K562 (cell line): ENCODE measurements around the gene BORCS5. TPM values are rescaled to one million over a fixed set of nuclear protein-coding genes. Genes with fewer than 3 reads are reported as not detected.
A peak's percentile ranks its signal among the peaks of the same experiment; 100 is the strongest.

ENCODE experiments used
- BHLHE40 ChIP-seq: IDR thresholded peaks from 2 replicates; pipeline ENCODE4 v1.6.1; 2011; ENCODE audit warnings: low read length, improper control_type of control experiment
- CCNT2 ChIP-seq: IDR thresholded peaks from 2 replicates; pipeline ENCODE4 v1.6.1; 2011; ENCODE audit warnings: borderline replicate concordance, low read depth, mild to moderate bottlenecking, moderate library complexity, mixed read lengths, low read length; ENCODE audit not compliant: insufficient read length; ENCODE audit errors: extremely low read depth
- CTBP1 ChIP-seq: fragments of 450-650 bp; IDR thresholded peaks from 2 replicates; pipeline ENCODE4 v1.6.1; 2016; ENCODE audit warnings: borderline replicate concordance
- EGR1 ChIP-seq: fragments of 450-650 bp; conservative IDR thresholded peaks from 2 replicates; pipeline ENCODE4 v1.6.1; 2017; ENCODE audit warnings: mild to moderate bottlenecking
- SNIP1 ChIP-seq: fragments of 450-650 bp; IDR thresholded peaks from 2 replicates; pipeline ENCODE4 v1.7.1; 2017; ENCODE audit warnings: low read depth, mild to moderate bottlenecking
- ZKSCAN3 ChIP-seq: fragments of 250-450 bp; sonication (Bioruptor Pico); IDR thresholded peaks from 2 replicates; pipeline ENCODE4 v1.4.0; 2020
- ZZZ3 ChIP-seq: fragments of 450-650 bp; IDR thresholded peaks from 2 replicates; pipeline ENCODE4 v1.6.1; 2016; ENCODE audit warnings: antibody characterized with exemption, mild to moderate bottlenecking, moderate library complexity
- polyA plus RNA-seq, 8 experiments: library from polyadenylated mRNA; depleted of rRNA in 4 of 8; stranded (reverse) in 5 of 8; unstranded in 3 of 8; fragments of >200 nt; fragmentation: Nextera tagmentation in 2 of 8; fragmentation: Illumina TruSeq in 1 of 8; extraction: Ambion mirVana in 2 of 8; extraction: Trizol in 1 of 8; gene quantifications; 2 replicates each; pipeline versions ENCODE4 v1.2.1 to v1.2.3, GENCODE V29; 2011 to 2014; ENCODE audit warnings: inconsistent platforms in 1 of 8, missing spikeins in 1 of 8
- total RNA-seq, 7 experiments: library from RNA; depleted of rRNA in 6 of 7; stranded (reverse); fragments of >200 nt in 6 of 7; fragmentation: Illumina TruSeq in 2 of 7; extraction: Trizol in 2 of 7; gene quantifications; 2 replicates each; pipeline versions ENCODE4 v1.2.1 to v1.2.3, GENCODE V29; 2011 to 2021; ENCODE audit warnings: low replicate concordance in 1 of 7
- TF ChIP-seq, protein P1 (sequence below), 2 experiments: fragments of 450-650 bp in 1 of 2; sonication (generic) in 1 of 2; formaldehyde crosslinking in 1 of 2; IDR thresholded peaks; 2 replicates each; pipeline versions ENCODE4 v1.7.1 to v1.9.0; 2016 to 2022; ENCODE audit warnings: inconsistent platforms in 1 of 2, mild to moderate bottlenecking in 1 of 2, missing genetic modification reagents in 1 of 2
- TF ChIP-seq, protein P2 (sequence below): fragments of 250-450 bp; sonication (Bioruptor Pico); IDR thresholded peaks from 2 replicates; pipeline ENCODE4 v1.8.0; 2022; ENCODE audit warnings: moderate library complexity, mild to moderate bottlenecking, inconsistent platforms
- TF ChIP-seq, protein P3 (sequence below): IDR thresholded peaks from 2 replicates; pipeline ENCODE4 v1.6.1; 2011; ENCODE audit warnings: borderline replicate concordance, low read depth, mild to moderate bottlenecking, moderate library complexity, low read length; ENCODE audit not compliant: insufficient read depth, poor library complexity, severe bottlenecking
- TF ChIP-seq, protein P4 (sequence below): fragments of 150-350 bp; conservative IDR thresholded peaks from 2 replicates; pipeline ENCODE4 v1.6.1; 2014; ENCODE audit warnings: low read length
- TF ChIP-seq, protein P5 (sequence below): fragments of 250-450 bp; sonication (Bioruptor Pico); IDR thresholded peaks from 2 replicates; pipeline ENCODE4 v1.8.0; 2022; ENCODE audit warnings: inconsistent platforms, mild to moderate bottlenecking, moderate library complexity, borderline replicate concordance

BORCS5 gene
- total and polyA plus RNA-seq, 9 of the 15 experiments (the other 6 are each of a cell fraction or from before 2014, with no cell fraction given): 0.31 to 12.4 (median 6.6) TPM

DNA sequence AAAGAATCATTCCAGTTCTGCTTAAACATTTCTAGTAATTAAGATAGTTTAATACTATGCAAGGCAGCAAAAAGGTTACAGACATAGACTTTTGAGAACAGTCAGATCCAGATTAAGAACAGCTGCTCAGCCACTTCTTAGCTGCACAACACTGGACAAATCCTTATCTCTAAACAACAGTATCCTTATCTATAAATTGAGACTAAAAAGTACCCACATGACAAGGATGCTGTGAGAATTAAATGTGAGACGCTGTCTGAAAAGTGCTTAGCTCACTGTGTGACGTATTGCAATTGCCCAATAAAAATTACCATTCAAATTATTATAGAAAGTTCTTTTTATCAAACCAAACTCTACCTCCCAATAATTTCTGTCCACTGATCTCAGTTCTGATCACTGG, 35.5 kb downstream of the BORCS5 start (continued):
- TF ChIP-seq, protein P1, sequence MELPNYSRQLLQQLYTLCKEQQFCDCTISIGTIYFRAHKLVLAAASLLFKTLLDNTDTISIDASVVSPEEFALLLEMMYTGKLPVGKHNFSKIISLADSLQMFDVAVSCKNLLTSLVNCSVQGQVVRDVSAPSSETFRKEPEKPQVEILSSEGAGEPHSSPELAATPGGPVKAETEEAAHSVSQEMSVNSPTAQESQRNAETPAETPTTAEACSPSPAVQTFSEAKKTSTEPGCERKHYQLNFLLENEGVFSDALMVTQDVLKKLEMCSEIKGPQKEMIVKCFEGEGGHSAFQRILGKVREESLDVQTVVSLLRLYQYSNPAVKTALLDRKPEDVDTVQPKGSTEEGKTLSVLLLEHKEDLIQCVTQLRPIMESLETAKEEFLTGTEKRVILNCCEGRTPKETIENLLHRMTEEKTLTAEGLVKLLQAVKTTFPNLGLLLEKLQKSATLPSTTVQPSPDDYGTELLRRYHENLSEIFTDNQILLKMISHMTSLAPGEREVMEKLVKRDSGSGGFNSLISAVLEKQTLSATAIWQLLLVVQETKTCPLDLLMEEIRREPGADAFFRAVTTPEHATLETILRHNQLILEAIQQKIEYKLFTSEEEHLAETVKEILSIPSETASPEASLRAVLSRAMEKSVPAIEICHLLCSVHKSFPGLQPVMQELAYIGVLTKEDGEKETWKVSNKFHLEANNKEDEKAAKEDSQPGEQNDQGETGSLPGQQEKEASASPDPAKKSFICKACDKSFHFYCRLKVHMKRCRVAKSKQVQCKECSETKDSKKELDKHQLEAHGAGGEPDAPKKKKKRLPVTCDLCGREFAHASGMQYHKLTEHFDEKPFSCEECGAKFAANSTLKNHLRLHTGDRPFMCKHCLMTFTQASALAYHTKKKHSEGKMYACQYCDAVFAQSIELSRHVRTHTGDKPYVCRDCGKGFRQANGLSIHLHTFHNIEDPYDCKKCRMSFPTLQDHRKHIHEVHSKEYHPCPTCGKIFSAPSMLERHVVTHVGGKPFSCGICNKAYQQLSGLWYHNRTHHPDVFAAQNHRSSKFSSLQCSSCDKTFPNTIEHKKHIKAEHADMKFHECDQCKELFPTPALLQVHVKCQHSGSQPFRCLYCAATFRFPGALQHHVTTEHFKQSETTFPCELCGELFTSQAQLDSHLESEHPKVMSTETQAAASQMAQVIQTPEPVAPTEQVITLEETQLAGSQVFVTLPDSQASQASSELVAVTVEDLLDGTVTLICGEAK (IDR thresholded peaks at IDR 0.05): no peak
- TF ChIP-seq, protein P1 (CRISPR knock-in tag; IDR thresholded peaks at IDR 0.05): no peak
- TF ChIP-seq SNIP1 (no peak), CTBP1 (peak; percentile 75; the same call in 1 of the 2 replicates), BHLHE40 (0 out of 2 replicates have a peak, but pooled peaks have one; percentile 13), ZZZ3 (no peak), EGR1 (no peak), CCNT2 (peak; percentile 29), ZKSCAN3 (CRISPR knock-in tag) (no peak)
- TF ChIP-seq, protein P2, sequence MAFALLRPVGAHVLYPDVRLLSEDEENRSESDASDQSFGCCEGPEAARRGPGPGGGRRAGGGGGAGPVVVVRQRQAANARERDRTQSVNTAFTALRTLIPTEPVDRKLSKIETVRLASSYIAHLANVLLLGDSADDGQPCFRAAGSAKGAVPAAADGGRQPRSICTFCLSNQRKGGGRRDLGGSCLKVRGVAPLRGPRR (CRISPR knock-in tag): no peak
- TF ChIP-seq, protein P3, sequence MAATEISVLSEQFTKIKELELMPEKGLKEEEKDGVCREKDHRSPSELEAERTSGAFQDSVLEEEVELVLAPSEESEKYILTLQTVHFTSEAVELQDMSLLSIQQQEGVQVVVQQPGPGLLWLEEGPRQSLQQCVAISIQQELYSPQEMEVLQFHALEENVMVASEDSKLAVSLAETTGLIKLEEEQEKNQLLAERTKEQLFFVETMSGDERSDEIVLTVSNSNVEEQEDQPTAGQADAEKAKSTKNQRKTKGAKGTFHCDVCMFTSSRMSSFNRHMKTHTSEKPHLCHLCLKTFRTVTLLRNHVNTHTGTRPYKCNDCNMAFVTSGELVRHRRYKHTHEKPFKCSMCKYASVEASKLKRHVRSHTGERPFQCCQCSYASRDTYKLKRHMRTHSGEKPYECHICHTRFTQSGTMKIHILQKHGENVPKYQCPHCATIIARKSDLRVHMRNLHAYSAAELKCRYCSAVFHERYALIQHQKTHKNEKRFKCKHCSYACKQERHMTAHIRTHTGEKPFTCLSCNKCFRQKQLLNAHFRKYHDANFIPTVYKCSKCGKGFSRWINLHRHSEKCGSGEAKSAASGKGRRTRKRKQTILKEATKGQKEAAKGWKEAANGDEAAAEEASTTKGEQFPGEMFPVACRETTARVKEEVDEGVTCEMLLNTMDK: no peak
- TF ChIP-seq, protein P4, sequence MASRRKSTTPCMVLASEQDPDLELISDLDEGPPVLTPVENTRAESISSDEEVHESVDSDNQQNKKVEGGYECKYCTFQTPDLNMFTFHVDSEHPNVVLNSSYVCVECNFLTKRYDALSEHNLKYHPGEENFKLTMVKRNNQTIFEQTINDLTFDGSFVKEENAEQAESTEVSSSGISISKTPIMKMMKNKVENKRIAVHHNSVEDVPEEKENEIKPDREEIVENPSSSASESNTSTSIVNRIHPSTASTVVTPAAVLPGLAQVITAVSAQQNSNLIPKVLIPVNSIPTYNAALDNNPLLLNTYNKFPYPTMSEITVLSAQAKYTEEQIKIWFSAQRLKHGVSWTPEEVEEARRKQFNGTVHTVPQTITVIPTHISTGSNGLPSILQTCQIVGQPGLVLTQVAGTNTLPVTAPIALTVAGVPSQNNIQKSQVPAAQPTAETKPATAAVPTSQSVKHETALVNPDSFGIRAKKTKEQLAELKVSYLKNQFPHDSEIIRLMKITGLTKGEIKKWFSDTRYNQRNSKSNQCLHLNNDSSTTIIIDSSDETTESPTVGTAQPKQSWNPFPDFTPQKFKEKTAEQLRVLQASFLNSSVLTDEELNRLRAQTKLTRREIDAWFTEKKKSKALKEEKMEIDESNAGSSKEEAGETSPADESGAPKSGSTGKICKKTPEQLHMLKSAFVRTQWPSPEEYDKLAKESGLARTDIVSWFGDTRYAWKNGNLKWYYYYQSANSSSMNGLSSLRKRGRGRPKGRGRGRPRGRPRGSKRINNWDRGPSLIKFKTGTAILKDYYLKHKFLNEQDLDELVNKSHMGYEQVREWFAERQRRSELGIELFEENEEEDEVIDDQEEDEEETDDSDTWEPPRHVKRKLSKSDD: no peak
- TF ChIP-seq, protein P5, sequence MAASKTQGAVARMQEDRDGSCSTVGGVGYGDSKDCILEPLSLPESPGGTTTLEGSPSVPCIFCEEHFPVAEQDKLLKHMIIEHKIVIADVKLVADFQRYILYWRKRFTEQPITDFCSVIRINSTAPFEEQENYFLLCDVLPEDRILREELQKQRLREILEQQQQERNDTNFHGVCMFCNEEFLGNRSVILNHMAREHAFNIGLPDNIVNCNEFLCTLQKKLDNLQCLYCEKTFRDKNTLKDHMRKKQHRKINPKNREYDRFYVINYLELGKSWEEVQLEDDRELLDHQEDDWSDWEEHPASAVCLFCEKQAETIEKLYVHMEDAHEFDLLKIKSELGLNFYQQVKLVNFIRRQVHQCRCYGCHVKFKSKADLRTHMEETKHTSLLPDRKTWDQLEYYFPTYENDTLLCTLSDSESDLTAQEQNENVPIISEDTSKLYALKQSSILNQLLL (CRISPR knock-in tag): no peak
